Liver (tissue), 9 donors: ENCODE measurements around the gene ERC2. TPM values are rescaled to one million over a fixed set of nuclear protein-coding genes. Genes with fewer than 3 reads are reported as not detected.

Source experiments
- DNase-seq: peaks from one replicate; pipeline ENCODE4 v3.0.0-alpha.2; 2017; ENCODE audit warnings: low spot score
- H3K27ac ChIP-seq, 2 donors: one replicate each; pipeline ENCODE4 v1.7.0; 2013; ENCODE audit warnings: inconsistent platforms in 2 of 2, low read length in 2 of 2, control low read depth in 1 of 2, low read depth in 1 of 2, mild to moderate bottlenecking in 1 of 2
- H3K27me3 ChIP-seq, 4 donors: one replicate each; pipeline versions ENCODE4 v1.6.1 to v1.7.0; 2013; ENCODE audit warnings: low read length in 3 of 4, inconsistent platforms in 1 of 4, mild to moderate bottlenecking in 1 of 4, moderate library complexity in 1 of 4; ENCODE audit not compliant: control insufficient read depth in 4 of 4, insufficient read depth in 4 of 4
- H3K36me3 ChIP-seq, 4 donors: one replicate each; pipeline versions ENCODE4 v1.6.1 to v1.7.0; 2013; ENCODE audit warnings: low read length in 3 of 4, mild to moderate bottlenecking in 3 of 4, low read depth in 1 of 4, moderate library complexity in 1 of 4; ENCODE audit not compliant: control insufficient read depth in 4 of 4, insufficient read depth in 3 of 4
- H3K4me1 ChIP-seq, 4 donors: one replicate each; pipeline versions ENCODE4 v1.6.1 to v1.7.0; 2013; ENCODE audit warnings: low read length in 3 of 4, mild to moderate bottlenecking in 3 of 4, moderate library complexity in 1 of 4; ENCODE audit not compliant: control insufficient read depth in 4 of 4, insufficient read depth in 4 of 4
- H3K4me3 ChIP-seq, 3 donors: one replicate each; pipeline versions ENCODE4 v1.6.1 to v1.7.0; 2013; ENCODE audit warnings: low read length in 3 of 3, control low read depth in 1 of 3, low read depth in 1 of 3, mild to moderate bottlenecking in 1 of 3
- H3K9ac ChIP-seq, 2 donors: one replicate each; pipeline ENCODE4 v1.7.0; 2013; ENCODE audit warnings: low read length in 2 of 2, mild to moderate bottlenecking in 2 of 2, moderate library complexity in 2 of 2, control low read depth in 1 of 2, low read depth in 1 of 2
- H3K9me3 ChIP-seq, 4 donors: one replicate each; pipeline versions ENCODE4 v1.6.1 to v1.7.0; 2013; ENCODE audit warnings: low read length in 3 of 4; ENCODE audit not compliant: control insufficient read depth in 4 of 4
- EGR1 ChIP-seq, 2 donors: IDR thresholded peaks; 2 replicates each; pipeline ENCODE4 v1.6.1; 2016 to 2018; ENCODE audit warnings: antibody characterized with exemption in 2 of 2, low read depth in 2 of 2
- FOXA1 ChIP-seq: IDR thresholded peaks from 2 replicates; pipeline ENCODE4 v1.6.1; 2016; ENCODE audit warnings: antibody characterized with exemption
- GABPA ChIP-seq, 2 donors: IDR thresholded peaks in 1 of 2; conservative IDR thresholded peaks in 1 of 2; 2 replicates each; pipeline ENCODE4 v1.6.1; 2016; ENCODE audit warnings: antibody characterized with exemption in 2 of 2, mild to moderate bottlenecking in 1 of 2, moderate library complexity in 1 of 2
- HNF4A ChIP-seq, 2 donors: conservative IDR thresholded peaks; 2 replicates each; pipeline ENCODE4 v1.6.1; 2016; ENCODE audit warnings: antibody characterized with exemption in 2 of 2, mild to moderate bottlenecking in 2 of 2
- HNF4G ChIP-seq: IDR thresholded peaks from 2 replicates; pipeline ENCODE4 v1.6.1; 2016; ENCODE audit warnings: antibody characterized with exemption
- JUND ChIP-seq, 2 donors: IDR thresholded peaks; 2 replicates each; pipeline ENCODE4 v1.6.1; 2016; ENCODE audit warnings: antibody characterized with exemption in 2 of 2
- NR2F2 ChIP-seq: IDR thresholded peaks from 2 replicates; pipeline ENCODE4 v1.6.1; 2016; ENCODE audit warnings: antibody characterized with exemption
- RAD21 ChIP-seq, 2 donors: IDR thresholded peaks; 2 replicates each; pipeline ENCODE4 v1.6.1; 2016; ENCODE audit warnings: antibody characterized with exemption in 2 of 2, mild to moderate bottlenecking in 2 of 2
- RXRA ChIP-seq, 2 donors: IDR thresholded peaks; 2 replicates each; pipeline ENCODE4 v1.6.1; 2017 to 2018; ENCODE audit warnings: antibody characterized with exemption in 2 of 2, mild to moderate bottlenecking in 1 of 2
- SP1 ChIP-seq: IDR thresholded peaks from 2 replicates; pipeline ENCODE4 v1.6.1; 2018; ENCODE audit warnings: antibody characterized with exemption, mild to moderate bottlenecking
- TAF1 ChIP-seq: conservative IDR thresholded peaks from 2 replicates; pipeline ENCODE4 v1.6.1; 2016; ENCODE audit warnings: antibody characterized with exemption, mild to moderate bottlenecking
- YY1 ChIP-seq: IDR thresholded peaks from 2 replicates; pipeline ENCODE4 v1.6.1; 2016; ENCODE audit warnings: antibody characterized with exemption, mild to moderate bottlenecking
- WGBS: extraction: QIAGEN DNeasy Blood & Tissue Kit; methylation state at CpG from one replicate; pipeline ENCODE4 v1.1.7; 2013; 5-methylcytosine and 5-hydroxymethylcytosine counted together
- polyA plus RNA-seq, 2 donors: library from polyadenylated mRNA; stranded (reverse) in 1 of 2; unstranded in 1 of 2; fragments of 200-250 nt in 1 of 2; fragments of >200 nt in 1 of 2; fragmentation: Nextera tagmentation in 1 of 2; extraction: Ambion mirVana in 1 of 2; gene quantifications; one replicate each; pipeline versions ENCODE4 v1.2.1 to v1.2.3, GENCODE V29; 2013 to 2015
- total RNA-seq, 2 donors: library from RNA; depleted of rRNA; stranded (reverse); fragments of >200 nt; gene quantifications; one replicate each; pipeline ENCODE4 v1.2.3, GENCODE V29; 2014
- TF ChIP-seq, protein P1 (sequence below): IDR thresholded peaks from 2 replicates; pipeline ENCODE4 v1.6.1; 2016; ENCODE audit warnings: antibody characterized with exemption
- TF ChIP-seq, protein P2 (sequence below): IDR thresholded peaks from 2 replicates; pipeline ENCODE4 v1.6.1; 2016; ENCODE audit warnings: antibody characterized with exemption, mild to moderate bottlenecking
- TF ChIP-seq, protein P3 (sequence below): IDR thresholded peaks from 2 replicates; pipeline ENCODE4 v1.6.1; 2016; ENCODE audit warnings: antibody characterized with exemption
- TF ChIP-seq, protein P4 (sequence below): IDR thresholded peaks from 2 replicates; pipeline ENCODE4 v1.6.1; 2016; ENCODE audit warnings: antibody characterized with exemption
- donor health status: healthy.
- donor health status: healthy.
- donor health status: healthy.
- donor health status: healthy.
- donor health status: healthy.

ERC2 gene
- total and polyA plus RNA-seq, 4 donors: 0.14 to 0.25 TPM; not detected in 2

DNA sequence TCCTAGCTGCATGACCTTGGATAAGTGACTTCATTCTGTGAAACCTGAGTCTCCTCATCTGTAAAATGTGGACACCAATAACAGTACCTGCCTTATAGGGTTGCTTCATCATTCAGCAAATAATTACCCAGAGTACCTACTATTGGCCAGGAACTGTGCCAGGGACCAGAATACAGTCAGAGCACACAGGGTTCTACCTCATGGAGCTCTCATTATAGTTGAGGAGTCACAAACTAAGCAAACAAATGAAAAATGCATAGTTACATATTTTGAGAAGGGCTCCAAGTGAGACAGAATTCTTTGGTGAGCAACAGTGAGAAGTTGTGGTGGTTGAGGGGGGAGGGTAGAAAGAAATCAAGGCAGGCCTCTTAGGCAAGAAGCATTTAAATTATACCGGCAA is 672.5 kb downstream of the ERC2 start:
- Histone ChIP-seq H3K27me3 (peaks cover 0 to 2% (median 0%) of the 10 kb centered on the region in 4 donors), H3K4me3 (no peak overlapping the region), H3K36me3 (no peaks in the 10 kb centered on the region), H3K9me3 (no peaks in the 10 kb centered on the region), H3K9ac (no peak overlapping the region), H3K4me1 (no peaks in the 10 kb centered on the region), H3K27ac (no peak overlapping the region)
- no peak for TF ChIP-seq SP1
- TF ChIP-seq JUND (IDR thresholded peaks at IDR 0.05): no peak
- TF ChIP-seq, protein P1, sequence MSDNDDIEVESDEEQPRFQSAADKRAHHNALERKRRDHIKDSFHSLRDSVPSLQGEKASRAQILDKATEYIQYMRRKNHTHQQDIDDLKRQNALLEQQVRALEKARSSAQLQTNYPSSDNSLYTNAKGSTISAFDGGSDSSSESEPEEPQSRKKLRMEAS: no peak
- TF ChIP-seq HNF4G: no peak
- TF ChIP-seq TAF1: no peak
- TF ChIP-seq GABPA (IDR thresholded peaks at IDR 0.05 in 1 of 2, conservative IDR thresholded peaks at IDR 0.05 in 1 of 2): no peak
- TF ChIP-seq FOXA1: no peak
- DNase-seq: no peak
- WGBS: 92% methylated on average over 1 of the region's 1 CpG

DNA sequence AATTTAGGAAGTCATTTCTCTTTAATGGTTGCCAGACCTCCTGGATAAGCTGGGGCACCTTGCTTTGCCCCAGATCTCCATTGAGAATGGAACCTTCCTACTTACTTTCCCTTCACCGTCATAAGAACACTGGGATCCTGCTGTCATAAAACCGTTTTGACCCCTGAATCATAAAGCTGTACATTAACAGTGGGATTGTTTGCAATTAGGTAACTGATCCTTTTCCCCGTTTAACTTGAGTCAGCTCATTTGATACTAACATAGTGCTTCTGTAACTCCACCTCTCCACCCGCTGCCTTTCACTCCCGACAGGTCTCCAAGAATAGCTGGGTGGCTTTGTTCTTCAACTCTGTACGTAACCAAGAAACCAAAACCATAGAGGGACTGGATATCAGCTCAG is 673.0 kb downstream of the ERC2 start:
- Histone ChIP-seq H3K4me1 (no peaks in the 10 kb centered on the region), H3K9me3 (no peaks in the 10 kb centered on the region), H3K27ac (no peak overlapping the region), H3K9ac (no peak overlapping the region), H3K4me3 (no peak overlapping the region), H3K27me3 (peaks cover 0 to 2% (median 0%) of the 10 kb centered on the region in 4 donors), H3K36me3 (no peaks in the 10 kb centered on the region)
- no peak for DNase-seq
- no peak for TF ChIP-seq FOXA1
- no peak for TF ChIP-seq SP1
- TF ChIP-seq, protein P2, sequence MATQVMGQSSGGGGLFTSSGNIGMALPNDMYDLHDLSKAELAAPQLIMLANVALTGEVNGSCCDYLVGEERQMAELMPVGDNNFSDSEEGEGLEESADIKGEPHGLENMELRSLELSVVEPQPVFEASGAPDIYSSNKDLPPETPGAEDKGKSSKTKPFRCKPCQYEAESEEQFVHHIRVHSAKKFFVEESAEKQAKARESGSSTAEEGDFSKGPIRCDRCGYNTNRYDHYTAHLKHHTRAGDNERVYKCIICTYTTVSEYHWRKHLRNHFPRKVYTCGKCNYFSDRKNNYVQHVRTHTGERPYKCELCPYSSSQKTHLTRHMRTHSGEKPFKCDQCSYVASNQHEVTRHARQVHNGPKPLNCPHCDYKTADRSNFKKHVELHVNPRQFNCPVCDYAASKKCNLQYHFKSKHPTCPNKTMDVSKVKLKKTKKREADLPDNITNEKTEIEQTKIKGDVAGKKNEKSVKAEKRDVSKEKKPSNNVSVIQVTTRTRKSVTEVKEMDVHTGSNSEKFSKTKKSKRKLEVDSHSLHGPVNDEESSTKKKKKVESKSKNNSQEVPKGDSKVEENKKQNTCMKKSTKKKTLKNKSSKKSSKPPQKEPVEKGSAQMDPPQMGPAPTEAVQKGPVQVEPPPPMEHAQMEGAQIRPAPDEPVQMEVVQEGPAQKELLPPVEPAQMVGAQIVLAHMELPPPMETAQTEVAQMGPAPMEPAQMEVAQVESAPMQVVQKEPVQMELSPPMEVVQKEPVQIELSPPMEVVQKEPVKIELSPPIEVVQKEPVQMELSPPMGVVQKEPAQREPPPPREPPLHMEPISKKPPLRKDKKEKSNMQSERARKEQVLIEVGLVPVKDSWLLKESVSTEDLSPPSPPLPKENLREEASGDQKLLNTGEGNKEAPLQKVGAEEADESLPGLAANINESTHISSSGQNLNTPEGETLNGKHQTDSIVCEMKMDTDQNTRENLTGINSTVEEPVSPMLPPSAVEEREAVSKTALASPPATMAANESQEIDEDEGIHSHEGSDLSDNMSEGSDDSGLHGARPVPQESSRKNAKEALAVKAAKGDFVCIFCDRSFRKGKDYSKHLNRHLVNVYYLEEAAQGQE: no peak
- TF ChIP-seq, protein P1: no peak
- TF ChIP-seq TAF1: no peak
- TF ChIP-seq HNF4A (conservative IDR thresholded peaks at IDR 0.05): no peak
- TF ChIP-seq, protein P3, sequence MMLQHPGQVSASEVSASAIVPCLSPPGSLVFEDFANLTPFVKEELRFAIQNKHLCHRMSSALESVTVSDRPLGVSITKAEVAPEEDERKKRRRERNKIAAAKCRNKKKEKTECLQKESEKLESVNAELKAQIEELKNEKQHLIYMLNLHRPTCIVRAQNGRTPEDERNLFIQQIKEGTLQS: no peak
- TF ChIP-seq HNF4G: no peak
- WGBS: 85% methylated on average over 6 of the region's 6 CpGs

DNA sequence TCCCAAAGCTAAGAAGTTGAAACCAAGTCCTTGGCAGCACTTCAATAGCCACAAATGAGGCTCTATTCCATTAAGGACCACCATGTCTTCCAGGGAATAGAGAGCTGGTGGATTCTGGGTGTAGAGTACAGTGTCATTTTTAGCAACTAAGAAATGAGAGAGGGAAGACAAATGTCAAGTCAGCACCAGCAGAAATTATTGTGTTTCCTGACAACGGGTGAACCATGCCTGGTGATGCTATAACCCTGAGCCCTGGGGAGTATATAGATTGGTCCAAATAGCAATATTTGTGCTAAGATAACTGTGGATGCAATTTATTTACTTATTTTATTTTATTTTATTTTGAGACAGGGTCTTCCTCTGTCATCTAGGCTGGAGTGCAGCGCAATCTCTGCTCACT is 675.5 kb downstream of the ERC2 start:
- Histone ChIP-seq H3K4me3 (no peak overlapping the region), H3K9ac (no peak overlapping the region), H3K27me3 (peaks cover 0 to 2% (median 0%) of the 10 kb centered on the region in 4 donors), H3K36me3 (no peaks in the 10 kb centered on the region), H3K27ac (no peak overlapping the region), H3K4me1 (no peaks in the 10 kb centered on the region), H3K9me3 (no peaks in the 10 kb centered on the region)
- TF ChIP-seq HNF4A (conservative IDR thresholded peaks at IDR 0.05) (no peak), YY1 (no peak), HNF4G (no peak), NR2F2 (no peak), TAF1 (no peak), RXRA (IDR thresholded peaks at IDR 0.05) (no peak), JUND (IDR thresholded peaks at IDR 0.05) (no peak), EGR1 (IDR thresholded peaks at IDR 0.05; ENCODE audit: low read depth in 2 of 2) (no peak), RAD21 (IDR thresholded peaks at IDR 0.05) (no peak)
- TF ChIP-seq, protein P4, sequence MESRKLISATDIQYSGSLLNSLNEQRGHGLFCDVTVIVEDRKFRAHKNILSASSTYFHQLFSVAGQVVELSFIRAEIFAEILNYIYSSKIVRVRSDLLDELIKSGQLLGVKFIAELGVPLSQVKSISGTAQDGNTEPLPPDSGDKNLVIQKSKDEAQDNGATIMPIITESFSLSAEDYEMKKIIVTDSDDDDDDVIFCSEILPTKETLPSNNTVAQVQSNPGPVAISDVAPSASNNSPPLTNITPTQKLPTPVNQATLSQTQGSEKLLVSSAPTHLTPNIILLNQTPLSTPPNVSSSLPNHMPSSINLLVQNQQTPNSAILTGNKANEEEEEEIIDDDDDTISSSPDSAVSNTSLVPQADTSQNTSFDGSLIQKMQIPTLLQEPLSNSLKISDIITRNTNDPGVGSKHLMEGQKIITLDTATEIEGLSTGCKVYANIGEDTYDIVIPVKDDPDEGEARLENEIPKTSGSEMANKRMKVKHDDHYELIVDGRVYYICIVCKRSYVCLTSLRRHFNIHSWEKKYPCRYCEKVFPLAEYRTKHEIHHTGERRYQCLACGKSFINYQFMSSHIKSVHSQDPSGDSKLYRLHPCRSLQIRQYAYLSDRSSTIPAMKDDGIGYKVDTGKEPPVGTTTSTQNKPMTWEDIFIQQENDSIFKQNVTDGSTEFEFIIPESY: no peak
- TF ChIP-seq, protein P1: no peak
- no peak for DNase-seq
- 87% methylated on average over 2 of the region's 2 CpGs for WGBS
